Right forelimb (tissue), 1 donor: ENCODE measurements around the gene DPP10.
"Not testable (repeated sequence)": the region's sequence is repeated elsewhere in the genome, so short reads cannot be mapped to it uniquely, and the experiment has no call there.

Source experiments
- DNase-seq: peaks from one replicate; pipeline ENCODE4 v3.0.0-alpha.2; 2018

Gene DPP10

DNA sequence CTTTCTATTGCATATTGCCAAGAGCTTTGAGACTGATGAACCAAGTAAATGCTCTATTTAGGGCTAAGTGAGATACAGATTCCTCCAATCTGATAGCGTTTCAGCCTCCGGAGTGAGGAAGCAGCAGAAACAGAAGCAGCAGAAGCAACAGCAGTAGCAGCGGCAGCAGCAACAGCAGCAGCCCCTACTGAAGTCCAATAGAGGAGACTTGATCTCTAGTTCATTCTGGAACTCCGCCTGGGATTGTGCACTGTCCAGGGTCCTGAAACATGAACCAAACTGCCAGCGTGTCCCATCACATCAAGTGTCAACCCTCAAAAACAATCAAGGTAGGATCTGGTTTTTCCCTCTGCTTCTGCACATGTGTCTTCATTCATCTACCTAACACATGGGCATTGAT lies at the start of gene DPP10:
Gene DPP10 (plus strand): TSS at position 132 of the 400 bp plus-strand sequence.
- peak; percentile 78 for DNase-seq

DNA sequence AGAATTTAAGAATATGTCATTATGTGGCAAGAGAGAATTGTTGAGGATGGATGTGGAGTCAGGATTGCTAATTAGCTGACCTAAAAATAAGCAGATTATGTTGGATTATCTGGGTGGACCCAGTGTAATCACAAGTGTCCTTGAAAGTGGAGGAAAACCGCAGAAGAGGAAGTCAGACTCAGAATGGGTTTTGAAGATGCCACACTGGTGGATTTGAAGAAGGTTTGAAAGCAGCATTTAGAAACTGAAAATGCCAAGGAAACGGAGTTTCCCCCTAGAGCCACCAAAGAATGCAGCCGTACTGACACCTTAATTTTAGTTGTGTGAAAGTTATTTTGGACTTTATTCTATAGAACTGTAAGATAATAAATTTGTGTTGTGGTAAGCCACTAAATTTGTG lies 41.6 kb upstream of the DPP10 start:
- DNase-seq: no peak

GRCh38 chr2:114405247-114406116 lies 37.0 kb upstream of the DPP10 start:
- no peak for DNase-seq

- no peak for DNase-seq
Observed at GRCh38 chr2:114406347-114406746, 36.1 kb upstream of the DPP10 start.

DNA sequence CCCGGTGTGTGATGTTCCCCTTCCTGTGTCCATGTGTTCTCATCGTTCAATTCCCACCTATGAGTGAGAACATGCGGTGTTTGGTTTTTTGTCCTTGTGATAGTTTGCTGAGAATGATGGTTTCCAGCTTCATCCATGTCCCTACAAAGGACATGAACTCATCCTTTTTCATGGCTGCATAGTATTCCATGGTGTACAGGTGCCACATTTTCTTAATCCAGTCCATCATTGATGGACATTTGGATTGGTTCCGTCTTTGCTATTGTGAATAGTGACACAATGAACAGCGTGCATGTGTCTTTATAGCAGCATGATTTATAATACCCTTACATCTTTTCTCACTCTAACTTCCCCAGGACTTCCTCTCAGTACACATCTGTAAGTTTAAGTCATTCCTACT lies 35.1 kb upstream of the DPP10 start:
- DNase-seq: not testable (repeated sequence)

DNA sequence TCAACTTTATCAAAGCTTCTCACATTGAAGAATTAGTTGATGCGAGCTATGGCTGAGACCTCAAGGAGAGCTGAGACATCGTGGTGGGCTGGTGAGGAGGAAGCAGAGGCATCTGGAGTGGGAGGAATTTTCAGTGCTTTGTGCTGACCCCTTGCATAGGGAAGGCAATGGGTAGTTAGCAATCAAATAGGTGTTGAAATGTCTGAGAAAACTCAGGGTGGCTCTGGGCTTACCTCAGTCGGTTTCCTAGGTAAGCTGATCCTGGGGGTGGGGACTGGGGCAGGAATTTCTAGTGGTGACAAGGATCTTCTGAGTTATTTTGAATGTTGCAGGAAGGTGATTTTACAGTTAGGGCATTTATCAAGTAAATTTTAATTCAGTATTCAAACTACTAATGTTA lies 20.7 kb upstream of the DPP10 start:
- no peak for DNase-seq

DNA sequence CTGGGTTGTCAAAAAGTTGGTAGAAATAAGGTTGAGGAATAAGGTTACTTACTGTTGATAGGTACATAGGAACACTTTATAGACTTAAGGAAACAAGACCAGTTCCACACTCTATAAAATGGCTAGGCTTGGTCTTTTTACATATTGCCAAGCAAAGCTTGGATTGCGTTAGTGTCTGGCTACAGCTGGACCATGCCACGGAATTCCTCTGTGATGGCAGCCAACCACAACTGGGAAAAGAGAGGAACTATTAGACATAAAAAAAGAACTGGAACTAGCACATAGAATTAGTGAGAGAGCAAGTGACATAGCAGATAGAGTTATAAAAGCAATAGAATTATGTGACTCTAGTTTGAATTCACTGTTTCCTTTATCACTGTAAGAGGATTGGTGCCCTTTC lies 17.7 kb upstream of the DPP10 start:
- no peak for DNase-seq

GRCh38 chr2:114426756-114427155 lies 15.7 kb upstream of the DPP10 start:
- DNase-seq: no peak

- no peak for DNase-seq
Observed at GRCh38 chr2:114436329-114436728, 6.1 kb upstream of the DPP10 start.

- no peak for DNase-seq
Observed at GRCh38 chr2:114446571-114446970, 4.1 kb downstream of the DPP10 start.

DNA sequence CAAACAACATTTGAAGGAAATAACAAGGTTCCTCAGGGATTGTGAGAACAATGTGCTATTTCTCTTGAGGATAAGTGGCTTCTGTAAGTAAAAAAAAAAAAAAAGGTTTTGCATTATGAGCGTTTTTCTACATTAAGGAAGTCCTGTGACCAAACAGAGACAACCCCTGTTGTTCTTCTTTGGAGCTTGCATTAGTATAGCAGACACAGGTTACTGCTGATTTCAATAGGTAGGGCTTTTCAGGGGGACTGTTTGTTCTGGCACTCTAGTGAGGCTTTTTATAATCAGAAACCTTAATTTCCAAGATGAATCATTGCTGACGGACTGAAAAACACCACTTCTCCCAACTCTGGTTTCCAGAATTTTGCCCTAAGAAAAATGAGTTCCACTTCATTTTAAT lies 8.2 kb downstream of the DPP10 start:
- DNase-seq: no peak

- no peak for DNase-seq
Observed at GRCh38 chr2:114456566-114456965, 14.1 kb downstream of the DPP10 start.

DNA sequence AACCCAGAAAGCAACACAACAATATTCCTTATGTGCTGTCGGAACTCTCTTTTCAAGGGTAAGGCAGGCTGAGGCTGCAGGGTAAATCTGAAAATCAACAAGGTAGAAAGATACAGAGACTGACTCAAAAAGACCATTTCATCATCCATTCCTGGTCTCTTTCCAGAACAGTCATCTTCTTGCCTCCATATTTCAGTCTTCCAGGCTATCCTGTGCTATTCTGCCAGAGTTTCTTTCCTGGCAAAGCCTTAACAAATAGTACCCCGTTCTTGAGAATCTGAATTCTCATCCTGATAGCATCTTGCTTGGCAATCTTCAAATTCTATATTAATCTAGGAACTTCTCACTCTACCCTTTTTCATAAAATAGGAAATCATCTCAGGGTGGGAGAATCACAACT lies 15.5 kb downstream of the DPP10 start:
- DNase-seq: no peak

GRCh38 chr2:114461116-114461515 lies 18.7 kb downstream of the DPP10 start:
- DNase-seq: no peak

GRCh38 chr2:114464961-114465706 lies 22.7 kb downstream of the DPP10 start:
- DNase-seq: no peak

DNA sequence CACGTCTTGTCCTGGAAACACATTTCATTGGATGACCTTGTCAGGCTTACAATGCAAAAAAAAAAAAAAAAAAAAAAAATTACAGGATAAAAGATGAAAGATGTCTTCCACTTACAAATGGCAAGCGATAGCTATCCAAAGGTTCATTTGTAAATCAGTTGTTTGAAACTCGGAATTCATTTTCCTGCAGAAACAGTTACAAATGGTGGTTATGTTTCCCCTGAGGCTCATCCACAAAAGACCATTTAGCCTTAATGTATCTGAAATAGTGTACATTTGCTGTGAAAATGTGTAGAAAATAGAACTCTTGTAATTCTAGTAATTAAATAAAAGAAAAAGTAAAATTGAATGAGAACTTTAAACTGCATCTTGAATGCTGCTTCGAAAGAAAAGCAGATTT lies 25.9 kb downstream of the DPP10 start:
- no peak for DNase-seq

DNA sequence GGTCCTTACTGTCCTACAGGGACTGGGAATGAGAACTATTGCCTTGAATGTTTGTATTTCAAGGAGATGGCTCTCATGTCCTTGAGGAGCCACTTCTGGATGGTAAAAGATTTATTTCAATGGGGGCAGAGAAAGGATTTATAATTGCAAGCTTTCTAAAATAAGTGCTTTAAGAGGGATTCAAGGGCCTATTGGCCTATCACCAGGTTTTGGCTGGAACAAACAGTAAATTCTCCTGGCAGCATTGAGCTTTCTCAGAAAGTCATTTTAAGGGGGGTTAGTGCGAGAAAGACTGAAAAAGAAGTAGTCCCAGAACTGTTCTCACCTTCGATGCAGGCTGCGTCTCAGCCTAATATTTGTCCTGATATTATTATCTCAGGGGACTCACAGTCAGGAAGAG lies 29.8 kb downstream of the DPP10 start:
- no peak for DNase-seq

DNA sequence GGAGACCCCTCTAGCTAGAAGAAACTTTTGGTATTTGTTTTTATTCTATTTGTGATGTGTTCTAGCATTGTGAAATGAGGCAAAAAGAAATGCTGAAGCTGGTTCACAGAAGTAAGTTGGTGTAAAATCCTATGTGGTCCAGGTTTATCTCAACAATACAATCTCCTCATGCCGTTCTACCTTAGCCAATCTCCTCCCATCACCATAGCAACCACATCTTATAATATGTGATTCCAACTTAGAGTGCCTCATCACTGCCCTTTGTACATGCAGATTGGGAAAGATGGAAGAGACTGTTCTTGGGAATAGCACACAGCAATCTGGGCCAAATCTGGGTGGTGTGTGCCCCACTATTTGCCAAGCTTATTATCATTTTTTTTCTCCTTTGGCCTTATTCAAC lies 30.3 kb downstream of the DPP10 start:
- no peak for DNase-seq

- peak; percentile 73 for DNase-seq
Observed at GRCh38 chr2:114488841-114489530, 46.5 kb downstream of the DPP10 start.

DNA sequence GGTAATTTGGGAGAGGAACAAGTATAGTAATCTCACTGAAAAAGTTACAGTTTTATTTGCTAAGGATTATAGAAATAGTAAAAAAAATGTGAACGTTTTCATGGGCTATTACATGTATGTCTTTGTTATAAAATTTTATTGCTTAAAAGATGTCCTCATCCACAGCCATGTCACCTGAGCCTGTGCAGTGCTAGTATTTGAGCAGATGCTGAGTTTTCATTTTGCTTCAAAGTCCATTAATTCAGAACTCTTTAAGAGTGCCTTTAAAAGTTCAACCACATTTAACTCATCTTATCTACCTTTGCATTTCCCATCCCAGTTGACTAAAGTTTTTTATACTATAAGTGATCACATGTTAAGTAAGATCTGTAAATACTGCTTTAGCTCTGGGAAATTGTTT lies 52.6 kb downstream of the DPP10 start:
- no peak for DNase-seq

- DNase-seq: no peak
Observed at GRCh38 chr2:114496959-114497358, 54.5 kb downstream of the DPP10 start.

DNA sequence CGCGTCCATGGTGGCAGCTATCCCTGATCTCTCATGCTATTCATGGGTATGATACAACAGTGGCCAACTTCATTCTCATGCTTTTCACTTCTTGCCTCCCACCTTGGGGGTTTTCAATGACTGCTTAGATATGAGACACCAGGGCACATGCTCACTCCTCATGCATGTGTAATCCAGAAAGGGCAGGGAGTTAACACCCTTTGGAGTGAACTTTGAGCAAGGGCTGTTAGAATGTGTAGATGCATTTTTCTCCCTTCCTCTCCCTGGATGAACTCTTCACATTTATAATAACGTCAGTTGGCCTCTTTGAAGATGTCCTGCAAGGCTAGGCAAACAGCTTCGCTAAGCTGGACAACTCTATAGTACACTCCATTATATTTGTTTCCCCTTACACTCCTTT lies 56.7 kb downstream of the DPP10 start:
- DNase-seq: no peak

GRCh38 chr2:114507744-114508143 lies 65.3 kb downstream of the DPP10 start:
- DNase-seq: no peak

- no peak for DNase-seq
Observed at GRCh38 chr2:114515882-114516281, 73.4 kb downstream of the DPP10 start.
